Body of pancreas (tissue), 4 donors: ENCODE measurements around the gene KCNQ1OT1.

ENCODE experiments used
- POLR2A ChIP-seq, 3 donors: fragments of 450-650 bp; IDR thresholded peaks; one replicate each; pipeline ENCODE4 v1.6.1; 2016; ENCODE audit warnings: antibody characterized with exemption in 3 of 3, mild to moderate bottlenecking in 2 of 3
- TF ChIP-seq, protein P1 (sequence below), 7 experiments: fragments of 450-650 bp in 4 of 7; fragments of 200-600 bp in 3 of 7; sonication (generic) in 3 of 7; IDR thresholded peaks; one replicate each; pipeline ENCODE4 v1.5.1; 2016 to 2019; ENCODE audit warnings: antibody characterized with exemption in 7 of 7

DNA sequence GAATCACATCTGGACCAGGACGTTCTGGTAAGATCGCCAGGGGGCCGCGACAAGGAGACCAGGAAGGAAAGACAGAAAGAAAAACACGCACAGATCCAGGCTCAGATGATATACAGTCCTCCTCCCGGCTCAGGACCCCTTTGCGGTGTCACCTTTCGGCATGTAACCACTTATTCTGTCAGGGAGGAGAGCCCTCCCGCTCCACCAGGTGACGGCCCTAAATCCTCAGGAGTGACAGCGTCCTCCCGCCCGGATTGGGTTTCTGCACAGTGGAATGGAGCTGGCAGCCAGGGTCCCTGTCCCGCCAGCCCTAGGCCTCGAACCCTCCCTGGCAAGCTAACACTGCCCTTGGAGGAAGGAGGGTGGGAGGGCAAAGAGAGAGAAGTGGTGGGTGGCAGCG, 24.3 kb upstream of the KCNQ1OT1 start:
- TF ChIP-seq, protein P1, sequence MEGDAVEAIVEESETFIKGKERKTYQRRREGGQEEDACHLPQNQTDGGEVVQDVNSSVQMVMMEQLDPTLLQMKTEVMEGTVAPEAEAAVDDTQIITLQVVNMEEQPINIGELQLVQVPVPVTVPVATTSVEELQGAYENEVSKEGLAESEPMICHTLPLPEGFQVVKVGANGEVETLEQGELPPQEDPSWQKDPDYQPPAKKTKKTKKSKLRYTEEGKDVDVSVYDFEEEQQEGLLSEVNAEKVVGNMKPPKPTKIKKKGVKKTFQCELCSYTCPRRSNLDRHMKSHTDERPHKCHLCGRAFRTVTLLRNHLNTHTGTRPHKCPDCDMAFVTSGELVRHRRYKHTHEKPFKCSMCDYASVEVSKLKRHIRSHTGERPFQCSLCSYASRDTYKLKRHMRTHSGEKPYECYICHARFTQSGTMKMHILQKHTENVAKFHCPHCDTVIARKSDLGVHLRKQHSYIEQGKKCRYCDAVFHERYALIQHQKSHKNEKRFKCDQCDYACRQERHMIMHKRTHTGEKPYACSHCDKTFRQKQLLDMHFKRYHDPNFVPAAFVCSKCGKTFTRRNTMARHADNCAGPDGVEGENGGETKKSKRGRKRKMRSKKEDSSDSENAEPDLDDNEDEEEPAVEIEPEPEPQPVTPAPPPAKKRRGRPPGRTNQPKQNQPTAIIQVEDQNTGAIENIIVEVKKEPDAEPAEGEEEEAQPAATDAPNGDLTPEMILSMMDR (IDR thresholded peaks at IDR 0.05), result no peak
- TF ChIP-seq POLR2A (IDR thresholded peaks at IDR 0.05), result no peak
